Tibial artery (tissue), 4 donors: Measurements from ENCODE around the gene NXF1.
"Not testable (repeated sequence)": the region's sequence is repeated elsewhere in the genome, so short reads cannot be mapped to it uniquely, and the experiment has no call there.

Experiments used
- DNase-seq, 2 donors: peaks; one replicate each; pipeline ENCODE4 v3.0.0-alpha.2; 2019
- H3K27ac ChIP-seq, 2 donors: fragments of 200-600 bp; sonication (generic) in 1 of 2; 1 replicate in 1 of 2; 2 replicates in 1 of 2; pipeline ENCODE4 v1.5.1; 2018 to 2019; ENCODE audit warnings: mild to moderate bottlenecking in 1 of 2
- H3K27me3 ChIP-seq, 2 donors: fragments of 200-600 bp; sonication (generic) in 1 of 2; one replicate each; pipeline versions ENCODE4 v1.5.1 to v1.6.0; 2016 to 2019
- H3K36me3 ChIP-seq, 3 donors: fragments of 200-600 bp; sonication (generic) in 2 of 3; one replicate each; pipeline ENCODE4 v1.5.1; 2016 to 2019; ENCODE audit warnings: mild to moderate bottlenecking in 2 of 3
- H3K4me1 ChIP-seq, 4 donors: fragments of 200-600 bp; sonication (generic) in 2 of 4; 1 replicate in 3 of 4; 2 replicates in 1 of 4; pipeline ENCODE4 v1.5.1; 2016 to 2019
- H3K4me3 ChIP-seq, 2 donors: fragments of 200-600 bp; sonication (generic) in 1 of 2; 1 replicate in 1 of 2; 2 replicates in 1 of 2; pipeline ENCODE4 v1.5.1; 2018 to 2019; ENCODE audit warnings: mild to moderate bottlenecking in 2 of 2
- H3K9me3 ChIP-seq, 3 donors: fragments of 200-600 bp; sonication (generic) in 1 of 3; one replicate each; pipeline ENCODE4 v1.5.1; 2016 to 2019
- intact Hi-C: fragments of 100-400 bp; cut with DNase I; formaldehyde crosslinking; loops from one replicate; pipeline ENCODE4 v1.15.0; 2023; ENCODE audit warnings: low total_unique reads
- TF ChIP-seq, protein P1 (sequence below), 2 experiments: fragments of 200-600 bp in 1 of 2; fragments of 450-650 bp in 1 of 2; IDR thresholded peaks; one replicate each; pipeline ENCODE4 v1.5.1; 2017 to 2019; ENCODE audit warnings: antibody characterized with exemption in 2 of 2, mild to moderate bottlenecking in 1 of 2, moderate library complexity in 1 of 2

The NXF1 gene

DNA sequence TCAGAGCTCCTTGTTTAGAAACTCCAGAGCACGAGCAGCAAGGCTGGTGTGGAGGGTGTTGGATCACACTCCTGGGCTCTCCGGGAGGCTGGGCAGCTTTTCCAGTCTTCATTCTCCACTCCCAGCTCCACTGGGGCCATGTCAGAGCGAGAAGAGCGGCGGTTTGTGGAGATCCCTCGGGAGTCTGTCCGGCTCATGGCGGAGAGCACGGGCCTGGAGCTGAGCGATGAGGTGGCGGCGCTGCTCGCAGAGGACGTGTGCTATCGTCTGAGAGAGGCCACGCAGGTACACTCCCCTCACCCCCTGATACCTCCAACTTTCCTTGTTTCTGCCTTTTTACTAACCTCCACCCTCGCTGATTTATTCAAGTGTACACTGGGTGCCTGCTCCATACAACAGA lies 29.6 kb downstream of the NXF1 start:
- no peak for DNase-seq
- intact Hi-C loops = no loop called here
- Histone ChIP-seq H3K4me1 (peaks cover 0 to 11% (median 8%) of the 10 kb centered on the region in 4 donors), H3K4me3 (no peak overlapping the region), H3K36me3 (peaks cover 28 to 56% (median 42%) of the 10 kb centered on the region in 3 donors), H3K9me3 (no peaks in the 10 kb centered on the region), H3K27me3 (no peaks in the 10 kb centered on the region), H3K27ac (no peak overlapping the region)
- TF ChIP-seq, protein P1, sequence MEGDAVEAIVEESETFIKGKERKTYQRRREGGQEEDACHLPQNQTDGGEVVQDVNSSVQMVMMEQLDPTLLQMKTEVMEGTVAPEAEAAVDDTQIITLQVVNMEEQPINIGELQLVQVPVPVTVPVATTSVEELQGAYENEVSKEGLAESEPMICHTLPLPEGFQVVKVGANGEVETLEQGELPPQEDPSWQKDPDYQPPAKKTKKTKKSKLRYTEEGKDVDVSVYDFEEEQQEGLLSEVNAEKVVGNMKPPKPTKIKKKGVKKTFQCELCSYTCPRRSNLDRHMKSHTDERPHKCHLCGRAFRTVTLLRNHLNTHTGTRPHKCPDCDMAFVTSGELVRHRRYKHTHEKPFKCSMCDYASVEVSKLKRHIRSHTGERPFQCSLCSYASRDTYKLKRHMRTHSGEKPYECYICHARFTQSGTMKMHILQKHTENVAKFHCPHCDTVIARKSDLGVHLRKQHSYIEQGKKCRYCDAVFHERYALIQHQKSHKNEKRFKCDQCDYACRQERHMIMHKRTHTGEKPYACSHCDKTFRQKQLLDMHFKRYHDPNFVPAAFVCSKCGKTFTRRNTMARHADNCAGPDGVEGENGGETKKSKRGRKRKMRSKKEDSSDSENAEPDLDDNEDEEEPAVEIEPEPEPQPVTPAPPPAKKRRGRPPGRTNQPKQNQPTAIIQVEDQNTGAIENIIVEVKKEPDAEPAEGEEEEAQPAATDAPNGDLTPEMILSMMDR (IDR thresholded peaks at IDR 0.05) = no peak

DNA sequence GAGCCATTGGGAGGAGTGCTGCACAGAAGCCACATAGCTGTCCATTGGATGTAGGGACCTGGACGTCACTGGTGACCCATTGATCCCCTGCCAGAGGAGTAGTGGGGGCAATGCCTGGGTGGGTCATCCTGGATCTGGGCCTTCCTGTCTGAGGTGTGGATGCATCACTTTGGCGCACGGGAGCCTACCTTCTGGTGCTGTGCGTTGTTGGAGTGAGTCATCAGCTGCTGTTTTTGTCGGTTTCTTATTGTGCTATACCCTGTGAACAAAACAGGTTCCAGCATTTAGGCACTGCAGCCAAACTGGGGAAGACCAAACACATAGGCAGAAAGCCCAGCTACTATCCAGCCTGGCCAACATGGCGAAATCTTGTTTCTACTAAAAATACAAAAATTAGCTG lies 30.8 kb downstream of the NXF1 start:
- H3K27me3 ChIP-seq = no peaks in the 10 kb centered on the region
- H3K27ac ChIP-seq = no peak overlapping the region
- peaks cover 27 to 45% (median 34%) of the 10 kb centered on the region in 3 donors for H3K36me3 ChIP-seq
- no peak for DNase-seq
- intact Hi-C loops = no loop called here
- no peaks in the 10 kb centered on the region for H3K9me3 ChIP-seq
- H3K4me1 ChIP-seq = peaks cover 0 to 23% (median 20%) of the 10 kb centered on the region in 4 donors
- TF ChIP-seq, protein P1 (IDR thresholded peaks at IDR 0.05) = no peak
- H3K4me3 ChIP-seq = no peak overlapping the region

DNA sequence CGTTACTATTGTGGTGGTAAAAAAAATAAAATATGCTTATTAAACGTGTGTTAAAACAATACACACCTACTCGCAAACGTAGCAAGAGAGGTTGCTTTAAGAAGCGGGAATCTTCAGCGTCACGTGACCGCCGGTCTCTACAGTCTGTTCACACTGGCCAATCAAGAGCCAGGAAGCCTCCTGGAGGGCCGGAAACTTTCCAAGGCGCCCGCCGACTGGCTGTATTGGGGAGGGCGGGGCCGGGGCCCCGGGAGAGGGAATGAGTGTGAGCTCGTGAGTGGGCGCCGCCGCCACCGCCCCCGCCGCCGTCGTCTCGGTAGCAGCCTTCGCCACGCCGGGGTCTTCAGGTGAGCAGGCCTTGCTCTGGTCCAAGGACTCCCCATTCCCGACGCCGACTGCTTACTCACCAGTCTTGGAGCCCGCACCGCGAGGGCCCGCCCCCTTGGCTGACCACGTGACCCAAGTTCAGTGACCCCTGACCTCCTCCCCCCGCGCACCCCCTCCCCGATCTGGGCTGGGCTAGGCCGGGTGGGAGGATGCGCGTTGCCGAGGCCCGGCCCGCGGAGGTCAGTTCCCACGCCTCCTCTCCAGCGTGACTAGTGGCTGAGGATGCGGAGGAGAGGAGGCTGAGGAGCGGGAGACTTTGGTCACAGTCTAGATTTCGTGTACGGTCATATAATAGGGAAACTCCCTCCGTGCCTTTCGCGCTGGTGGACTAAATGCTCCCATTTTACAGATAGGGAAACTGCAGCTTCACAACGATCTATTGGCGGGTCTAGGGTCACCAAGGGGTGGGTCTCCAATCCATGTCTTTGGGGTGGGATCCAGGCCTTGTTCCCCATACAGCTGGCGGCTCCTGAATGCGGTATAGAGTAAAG lies 33.9 kb downstream of the NXF1 start, which contains the start of gene TAF6L:
TAF6L (plus strand) TSS at position 253 of the 878 bp plus-strand sequence. CDS start 4,388 bp downstream, outside the sequence.
- intact Hi-C loops = no loop called here
- Histone ChIP-seq H3K27ac (peak within 1 kb of the TSS; percentile 84 to 89), H3K4me1 (peaks cover 0 to 24% (median 21%) of the 10 kb centered on the region in 4 donors), H3K36me3 (peaks cover 20 to 27% (median 24%) of the 10 kb centered on the region in 3 donors), H3K4me3 (peak within 1 kb of the TSS; percentile 57 to 67), H3K9me3 (no peaks in the 10 kb centered on the region), H3K27me3 (no peaks in the 10 kb centered on the region)
- peak; percentile 99 for DNase-seq
- TF ChIP-seq, protein P1 (IDR thresholded peaks at IDR 0.05) = no peak

DNA sequence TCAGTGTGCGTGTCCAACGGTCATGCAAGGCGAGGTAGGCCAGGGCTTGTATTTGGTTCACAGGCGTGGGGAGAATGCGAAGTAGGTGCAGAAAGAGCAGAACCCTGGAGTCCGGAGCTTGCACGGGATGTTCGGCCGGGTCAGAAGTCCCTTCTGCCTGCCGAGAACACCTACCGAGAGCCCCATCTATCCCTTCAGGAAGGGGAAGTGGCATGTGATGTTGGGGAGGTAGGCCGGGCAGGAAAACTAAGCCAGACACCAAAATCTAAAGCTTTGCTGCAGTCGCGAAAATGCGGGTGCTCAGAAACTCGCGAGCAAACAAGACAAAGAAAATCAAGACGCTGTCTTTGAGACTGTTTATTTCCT lies 34.5 kb downstream of the NXF1 start:
- Histone ChIP-seq H3K4me3 (peak overlapping the region; percentile 57 to 67), H3K36me3 (peaks cover 20 to 27% (median 24%) of the 10 kb centered on the region in 3 donors), H3K9me3 (no peaks in the 10 kb centered on the region), H3K4me1 (peaks cover 0 to 24% (median 21%) of the 10 kb centered on the region in 4 donors), H3K27ac (peak overlapping the region; percentile 84 to 89), H3K27me3 (no peaks in the 10 kb centered on the region)
- TF ChIP-seq, protein P1 (IDR thresholded peaks at IDR 0.05) = no peak
- intact Hi-C loops = no loop called here
- peak in 1 of 2 donors; percentile 75 for DNase-seq

DNA sequence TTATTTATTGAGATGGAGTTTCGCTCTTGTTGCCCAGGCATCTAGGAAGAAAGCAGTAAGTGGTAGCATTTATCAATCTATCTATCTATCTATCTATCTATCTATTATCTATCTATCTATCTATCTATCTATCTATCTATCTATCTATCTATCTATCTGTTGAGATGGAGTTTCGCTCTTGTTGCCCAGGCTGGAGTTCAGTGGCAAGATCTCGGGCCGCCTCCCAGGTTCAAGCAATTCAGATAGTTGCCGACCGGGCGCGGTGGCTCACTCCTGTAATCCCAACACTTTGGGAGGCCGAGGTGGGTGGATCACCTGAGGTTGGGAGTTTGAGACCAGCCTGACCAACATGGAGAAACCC lies 44.4 kb downstream of the NXF1 start:
- DNase-seq, H3K9me3 ChIP-seq, intact Hi-C loops, H3K27me3 ChIP-seq: not testable (repeated sequence)
- peak overlapping the region; percentile 84 to 88 for H3K27ac ChIP-seq
- peak overlapping the region; percentile 64 to 81 for H3K4me3 ChIP-seq
- peaks cover 0 to 31% (median 14%) of the 10 kb centered on the region in 4 donors for H3K4me1 ChIP-seq
- peaks cover 11 to 24% (median 11%) of the 10 kb centered on the region in 3 donors for H3K36me3 ChIP-seq
